HUES6 (cell line): ENCODE results near the gene TRMT112.
A peak's percentile ranks its signal among the peaks of the same experiment; 100 is the strongest.

ENCODE experiments used
- H3K27ac ChIP-seq: 2 replicates; pipeline ENCODE4 v1.7.0; 2013; ENCODE audit warnings: low read depth, mild to moderate bottlenecking, low read length, inconsistent platforms
- H3K27me3 ChIP-seq: 2 replicates; pipeline ENCODE4 v1.6.1; 2013; ENCODE audit warnings: low read length; ENCODE audit not compliant: control insufficient read depth, insufficient read depth
- H3K36me3 ChIP-seq: 2 replicates; pipeline ENCODE4 v1.6.1; 2013; ENCODE audit warnings: low read length; ENCODE audit not compliant: control insufficient read depth, insufficient read depth
- H3K4me1 ChIP-seq: 2 replicates; pipeline ENCODE4 v1.6.1; 2013; ENCODE audit warnings: low read length; ENCODE audit not compliant: control insufficient read depth, insufficient read depth
- H3K4me3 ChIP-seq: 2 replicates; pipeline ENCODE4 v1.5.1; 2013; ENCODE audit warnings: low read depth, low read length
- H3K9ac ChIP-seq: one replicate; pipeline ENCODE4 v1.6.1; 2013; ENCODE audit warnings: mild to moderate bottlenecking, low read length
- H3K9me3 ChIP-seq: 2 replicates; pipeline ENCODE4 v1.6.1; 2013; ENCODE audit warnings: low read depth, low read length; ENCODE audit not compliant: control insufficient read depth, insufficient read depth

Gene TRMT112

DNA sequence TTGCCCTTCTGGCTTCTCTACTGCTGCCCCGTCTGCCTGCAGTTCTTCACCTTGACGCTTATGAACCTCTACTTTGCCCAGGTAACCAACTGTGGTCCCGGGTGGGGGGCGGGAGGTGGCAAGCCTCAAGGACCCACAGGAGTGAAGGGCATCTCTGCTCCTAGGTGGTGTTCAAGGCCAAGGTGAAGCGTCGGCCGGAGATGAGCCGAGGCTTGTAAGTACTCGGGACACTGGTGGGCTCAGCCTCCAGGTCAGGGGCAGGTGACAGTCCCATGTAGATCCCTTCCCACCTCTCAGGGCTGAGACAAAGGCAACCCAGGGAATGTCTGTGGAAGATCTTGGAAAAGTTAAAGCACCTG is 30.6 kb downstream of the TRMT112 start:
- no peak overlapping the region for H3K27ac ChIP-seq

DNA sequence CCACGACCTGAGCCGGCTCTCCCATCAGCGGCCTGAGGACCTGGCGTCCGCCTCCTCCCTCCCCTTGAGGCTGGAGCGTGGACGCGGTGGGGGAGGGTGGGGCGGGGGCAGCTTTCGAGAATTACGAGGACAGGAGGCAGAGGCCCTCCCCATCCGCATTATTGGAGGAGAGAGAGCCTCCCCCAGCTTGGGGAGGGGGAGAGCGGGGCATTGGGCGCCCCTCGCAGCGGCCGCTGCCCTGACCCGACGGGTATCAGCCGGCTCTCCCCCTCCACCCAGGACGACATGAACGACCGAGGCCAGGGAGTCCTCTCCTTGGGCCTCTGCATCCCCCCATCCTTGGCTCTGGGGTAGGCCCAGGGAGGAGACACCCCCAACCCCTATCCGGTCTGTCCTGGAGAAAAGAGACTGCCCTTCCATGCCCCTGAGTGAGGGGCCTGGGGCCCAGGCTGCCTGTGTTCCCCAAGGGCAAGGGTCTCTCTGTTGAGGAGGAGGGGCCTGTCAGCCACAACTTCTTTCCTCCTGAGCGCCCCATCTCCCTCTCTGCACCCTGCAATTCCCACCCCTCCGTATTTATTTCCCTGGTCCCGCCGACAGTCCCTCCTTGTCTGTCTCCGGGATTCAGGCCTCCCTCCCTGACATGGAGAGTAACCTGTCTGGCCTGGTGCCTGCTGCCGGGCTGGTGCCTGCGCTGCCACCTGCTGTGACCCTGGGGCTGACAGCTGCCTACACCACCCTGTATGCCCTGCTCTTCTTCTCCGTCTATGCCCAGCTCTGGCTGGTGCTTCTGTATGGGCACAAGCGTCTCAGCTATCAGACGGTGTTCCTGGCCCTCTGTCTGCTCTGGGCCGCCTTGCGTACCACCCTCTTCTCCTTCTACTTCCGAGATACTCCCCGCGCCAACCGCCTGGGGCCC is 31.2 kb downstream of the TRMT112 start:
- H3K36me3 ChIP-seq = peaks cover 6% of the 10 kb centered on the region; the same call in 1 of the 2 replicates
- peak overlapping the region; percentile 53 for H3K9ac ChIP-seq
- H3K9me3 ChIP-seq = no peaks in the 10 kb centered on the region
- no peak overlapping the region for H3K27ac ChIP-seq
- peaks cover 30% of the 10 kb centered on the region for H3K27me3 ChIP-seq
- H3K4me3 ChIP-seq = peak overlapping the region; percentile 94
- H3K4me1 ChIP-seq = peaks cover 9% of the 10 kb centered on the region; the same call in 1 of the 2 replicates

More for the DNA sequence above, 30.6 kb downstream of the TRMT112 start:
- H3K36me3 ChIP-seq = peaks cover 6% of the 10 kb centered on the region; the same call in 1 of the 2 replicates
- peaks cover 36% of the 10 kb centered on the region for H3K27me3 ChIP-seq
- no peak overlapping the region for H3K4me3 ChIP-seq
- peaks cover 9% of the 10 kb centered on the region; the same call in 1 of the 2 replicates for H3K4me1 ChIP-seq
- H3K9ac ChIP-seq = no peak overlapping the region
- H3K9me3 ChIP-seq = no peaks in the 10 kb centered on the region

- no peaks in the 10 kb centered on the region for H3K9me3 ChIP-seq
- peaks cover 6% of the 10 kb centered on the region; the same call in 1 of the 2 replicates for H3K36me3 ChIP-seq
- peak within 1 kb of the TSS; percentile 94 for H3K4me3 ChIP-seq
- H3K27me3 ChIP-seq = peaks cover 21% of the 10 kb centered on the region
- H3K27ac ChIP-seq = peak within 1 kb of the TSS; percentile 56; the same call in 1 of the 2 replicates
- H3K4me1 ChIP-seq = peaks cover 5% of the 10 kb centered on the region; the same call in 1 of the 2 replicates
- peak within 1 kb of the TSS; percentile 60 for H3K9ac ChIP-seq
These were observed 32.1 kb downstream of the TRMT112 start, which contains the start of gene GPR137 for GRCh38 chr11:64284962-64285884. Gene GPR137 (plus strand): TSS chr11:64285848. CDS start chr11:64286525, 677 bp downstream.

DNA sequence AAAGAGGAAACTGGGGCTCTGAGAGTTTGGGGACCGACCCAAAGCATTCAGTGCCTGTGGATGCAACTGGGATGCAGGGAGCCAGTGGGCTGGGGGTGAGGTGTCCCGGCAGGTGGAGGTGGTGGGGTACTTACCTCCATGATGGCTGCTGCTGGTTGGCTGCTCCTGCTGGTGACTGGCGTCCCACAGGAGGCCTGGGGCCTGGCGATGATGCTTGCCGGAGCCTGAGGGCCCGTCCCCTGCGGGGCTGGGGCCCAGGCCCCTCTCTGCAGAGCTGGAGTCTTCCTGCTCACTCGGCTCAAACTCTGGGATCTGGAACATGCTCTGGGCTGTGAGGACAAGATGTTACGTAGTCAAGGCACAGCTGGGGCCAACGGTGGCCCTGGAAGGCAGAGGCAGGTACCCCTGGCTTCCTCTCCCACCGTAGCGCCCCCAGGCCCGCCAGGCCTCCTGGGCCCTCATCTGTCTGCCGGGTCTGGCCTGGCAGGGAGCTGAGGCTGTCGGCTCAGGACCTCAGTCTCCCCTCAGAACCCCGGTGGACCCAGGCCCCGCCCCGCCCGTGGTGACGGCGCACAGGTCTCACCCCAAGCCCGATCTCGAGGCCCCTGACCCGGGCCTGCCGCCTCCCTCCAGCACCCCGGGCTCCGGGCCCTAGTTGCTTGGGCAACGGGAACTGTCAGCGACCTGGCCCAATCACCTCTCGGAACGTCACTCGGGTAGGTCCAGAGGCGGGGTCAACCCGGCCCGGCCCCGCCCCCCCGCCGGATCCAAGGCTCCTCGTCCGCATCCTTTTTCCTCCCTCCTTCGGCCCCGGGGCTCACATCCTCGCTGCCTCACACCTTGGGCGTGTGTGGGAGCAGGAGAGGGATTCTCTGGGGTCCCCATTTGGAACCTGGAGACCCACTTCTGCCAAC is 33.1 kb downstream of the TRMT112 start, which contains the start of gene BAD:
Gene BAD, minus strand, starts transcription at position 618 of the 914 bp plus-strand sequence. Its CDS starts 297 bp downstream, at position 321.
- Histone ChIP-seq H3K9ac (peak within 1 kb of the TSS; percentile 60), H3K27me3 (peaks cover 12% of the 10 kb centered on the region), H3K36me3 (peaks cover 6% of the 10 kb centered on the region; the same call in 1 of the 2 replicates), H3K27ac (peak within 1 kb of the TSS; percentile 56; the same call in 1 of the 2 replicates), H3K4me1 (peaks cover 5% of the 10 kb centered on the region; the same call in 1 of the 2 replicates), H3K4me3 (peak within 1 kb of the TSS; percentile 94), H3K9me3 (no peaks in the 10 kb centered on the region)

DNA sequence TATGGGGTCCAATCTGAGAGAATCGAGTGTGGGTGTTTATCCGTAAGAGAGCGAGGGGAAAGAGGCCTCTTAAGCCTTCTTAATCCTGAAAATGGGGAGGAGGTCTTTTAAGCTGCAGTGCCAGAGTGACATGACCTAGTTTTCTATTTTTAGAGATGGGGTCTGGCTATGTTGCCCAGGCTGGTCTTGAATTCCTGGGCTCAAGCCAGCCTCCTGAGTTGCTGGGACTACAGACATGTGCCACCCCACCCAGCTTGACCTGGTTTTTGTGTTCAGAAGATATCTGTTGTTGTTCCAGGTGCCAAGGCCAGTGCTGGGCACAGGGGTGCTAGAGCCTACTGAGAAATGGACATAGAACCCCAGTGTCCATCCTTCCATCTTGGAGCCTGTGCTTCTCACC is 34.3 kb downstream of the TRMT112 start:
- Histone ChIP-seq H3K27ac (no peak overlapping the region), H3K4me3 (no peak overlapping the region), H3K9me3 (no peaks in the 10 kb centered on the region), H3K9ac (peak overlapping the region; percentile 35), H3K4me1 (peaks cover 5% of the 10 kb centered on the region; the same call in 1 of the 2 replicates), H3K27me3 (0 out of 2 replicates have a peak, but pooled peaks cover 1% of the 10 kb centered on the region), H3K36me3 (peaks cover 13% of the 10 kb centered on the region; the same call in 1 of the 2 replicates)

DNA sequence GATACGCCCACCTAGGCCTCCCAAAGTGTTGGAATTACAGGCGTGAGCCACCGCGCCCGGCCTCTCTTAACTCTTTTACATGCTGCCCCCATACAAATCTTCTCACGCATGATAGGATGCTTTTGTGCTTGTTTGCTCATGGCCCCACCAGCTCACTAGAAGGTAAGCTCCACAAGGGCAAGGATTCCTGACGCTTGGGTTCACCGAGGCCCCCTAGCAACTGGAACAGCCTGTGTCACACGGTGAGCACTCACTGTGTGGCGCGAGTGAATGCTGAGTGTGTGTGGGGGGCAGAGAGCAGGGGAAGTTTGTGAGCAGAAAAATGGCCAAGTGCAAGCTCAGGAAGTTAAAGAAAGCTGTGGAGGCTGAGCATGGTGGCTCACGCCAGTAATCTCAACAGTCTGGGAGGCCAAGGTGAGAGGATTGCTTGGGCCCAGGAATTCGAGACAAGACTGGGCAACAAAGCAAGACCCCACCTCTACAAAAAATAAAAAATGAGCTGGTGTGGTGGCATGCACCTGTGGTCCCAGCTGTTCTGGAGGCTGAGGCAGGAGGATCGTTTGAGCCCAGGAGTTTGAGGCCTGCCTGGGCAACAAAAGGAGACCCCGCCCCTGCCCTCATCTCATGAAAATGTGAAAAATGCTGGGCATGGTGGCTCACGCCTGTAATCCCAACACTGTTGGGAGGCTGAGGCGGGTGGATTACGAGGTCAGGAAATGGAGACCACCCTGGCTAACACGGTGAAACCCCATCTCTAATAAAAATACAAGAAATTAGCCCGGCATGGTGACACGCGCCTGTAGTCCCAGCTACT is 35.2 kb downstream of the TRMT112 start:
- H3K36me3 ChIP-seq = peaks cover 12% of the 10 kb centered on the region
- H3K9ac ChIP-seq = no peak overlapping the region
- no peaks in the 10 kb centered on the region for H3K9me3 ChIP-seq
- H3K27ac ChIP-seq = no peak overlapping the region
- H3K4me1 ChIP-seq = peaks cover 5% of the 10 kb centered on the region; the same call in 1 of the 2 replicates
- no peaks in the 10 kb centered on the region for H3K27me3 ChIP-seq
- no peak overlapping the region for H3K4me3 ChIP-seq

DNA sequence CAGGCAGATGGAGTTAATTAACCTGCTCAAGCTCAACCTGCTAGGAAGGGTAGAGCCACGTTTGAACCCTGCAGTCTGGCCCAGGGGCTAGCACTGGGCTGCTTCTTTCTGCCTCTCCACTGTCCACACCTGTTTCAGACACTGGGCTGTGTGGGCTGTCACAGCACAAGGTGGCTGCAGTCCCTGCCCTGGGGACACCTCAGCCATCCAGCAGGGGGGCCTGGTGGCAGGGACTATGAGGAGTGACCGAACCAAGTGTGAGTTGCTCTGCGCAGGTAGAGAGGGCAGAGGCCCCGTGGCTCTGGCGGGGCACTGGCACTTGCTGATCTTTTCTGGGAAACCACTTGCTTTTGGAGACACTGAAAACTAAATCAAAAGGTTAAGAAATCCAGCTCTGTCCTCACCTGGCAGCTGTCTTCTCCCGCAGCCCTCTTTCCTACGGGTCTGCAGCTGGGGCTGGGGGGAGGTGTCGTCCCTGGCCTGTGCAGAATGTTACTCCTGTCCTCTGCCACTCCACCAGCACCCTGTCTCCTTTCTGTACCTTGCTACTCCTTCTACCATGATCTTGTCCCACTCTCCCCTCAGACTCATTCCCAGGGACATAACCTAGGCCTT is 38.7 kb downstream of the TRMT112 start:
- Histone ChIP-seq H3K27me3 (no peaks in the 10 kb centered on the region), H3K4me3 (no peak overlapping the region), H3K9ac (no peak overlapping the region), H3K27ac (no peak overlapping the region), H3K36me3 (peaks cover 20% of the 10 kb centered on the region), H3K4me1 (peaks cover 14% of the 10 kb centered on the region; the same call in 1 of the 2 replicates), H3K9me3 (no peaks in the 10 kb centered on the region)

DNA sequence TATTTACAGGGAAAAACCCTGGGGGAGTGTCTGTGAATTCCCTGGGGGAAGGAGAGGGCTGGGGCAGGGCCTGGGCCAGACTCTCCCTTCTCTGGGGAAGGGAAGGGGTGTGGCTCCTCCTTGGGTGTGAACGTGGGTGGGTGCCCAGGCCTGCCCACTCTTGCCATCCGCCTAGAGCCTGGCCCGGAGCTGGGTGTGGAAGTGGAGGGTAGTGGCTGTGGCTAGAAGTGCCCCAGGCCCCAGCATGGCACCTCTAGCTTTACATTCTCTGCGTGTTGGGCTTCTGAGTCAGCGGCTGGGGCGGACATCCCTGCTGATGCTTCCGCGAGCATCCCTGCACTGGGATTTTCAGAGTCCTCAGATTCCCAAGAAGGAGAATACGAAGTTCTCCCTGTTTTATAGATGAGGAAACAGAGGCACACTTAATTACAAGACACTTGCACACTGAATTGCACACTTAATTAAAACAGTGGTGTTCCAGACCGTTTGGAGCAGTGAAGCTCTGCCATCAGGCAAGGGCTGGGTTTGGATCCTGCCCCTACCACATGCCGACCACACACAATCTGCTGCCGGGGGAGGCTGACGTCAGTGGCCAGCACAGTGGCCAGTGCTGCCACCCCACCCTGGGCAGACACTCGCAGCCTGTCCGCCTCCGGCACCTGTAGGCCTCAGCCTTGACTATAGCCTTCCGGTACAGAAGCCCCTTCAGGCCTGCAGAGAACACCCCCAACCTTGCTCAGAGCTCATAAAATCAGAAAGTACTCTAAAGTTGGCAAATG is 40.5 kb downstream of the TRMT112 start:
- peaks cover 16% of the 10 kb centered on the region for H3K36me3 ChIP-seq
- no peaks in the 10 kb centered on the region for H3K9me3 ChIP-seq
- no peaks in the 10 kb centered on the region for H3K27me3 ChIP-seq
- H3K27ac ChIP-seq = no peak overlapping the region
- H3K4me3 ChIP-seq = no peak overlapping the region
- H3K4me1 ChIP-seq = peaks cover 17% of the 10 kb centered on the region; the same call in 1 of the 2 replicates
- no peak overlapping the region for H3K9ac ChIP-seq
